ENCODE results near the gene HCN2. TPM values are rescaled to one million over a fixed set of nuclear protein-coding genes. Genes with fewer than 3 reads are reported as not detected.

The HCN2 gene
- total RNA-seq, 1 donor from 2014 or later = not detected

DNA sequence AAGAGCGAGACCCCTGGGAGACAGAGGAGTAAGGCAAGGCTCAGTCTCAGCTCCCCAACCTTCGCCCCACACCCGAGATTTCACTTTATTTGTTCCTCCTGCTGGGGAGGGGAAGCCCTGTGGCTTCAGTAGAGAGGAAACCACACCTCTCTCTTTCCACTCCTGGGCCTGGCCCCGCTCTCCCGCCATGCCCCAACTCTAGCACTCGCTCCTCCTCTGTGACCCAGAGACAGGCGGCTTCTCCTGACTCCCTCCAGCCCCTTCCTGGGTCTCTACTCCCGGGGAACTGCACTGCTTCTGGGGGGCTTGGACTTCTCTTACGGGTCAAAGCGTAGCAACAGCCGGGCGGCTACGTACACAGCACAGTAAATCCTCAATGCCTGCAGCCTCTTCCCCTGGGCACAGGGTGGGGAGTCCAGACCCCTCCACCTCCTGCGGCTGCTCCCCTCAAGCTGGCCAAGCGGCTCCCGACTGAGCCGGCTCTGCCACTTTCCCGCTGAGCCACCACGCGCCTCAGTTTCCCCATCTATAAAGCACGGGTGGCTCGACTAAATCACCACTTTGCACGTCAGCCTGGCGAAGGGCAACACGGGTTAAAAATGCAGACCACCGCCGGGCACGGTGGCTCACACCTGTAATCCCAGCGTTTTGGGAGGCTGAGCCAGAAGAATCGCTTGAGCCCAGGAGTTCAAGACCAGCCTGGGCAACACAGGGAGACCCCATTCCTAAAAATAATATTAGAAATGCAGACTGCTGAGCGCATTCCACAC lies 71.9 kb downstream of the HCN2 start:
- no peaks in the 10 kb centered on the region for H3K27me3 ChIP-seq (ENCODE audit: control insufficient read depth in 3 of 3, insufficient read depth in 3 of 3, low read length in 3 of 3)

DNA sequence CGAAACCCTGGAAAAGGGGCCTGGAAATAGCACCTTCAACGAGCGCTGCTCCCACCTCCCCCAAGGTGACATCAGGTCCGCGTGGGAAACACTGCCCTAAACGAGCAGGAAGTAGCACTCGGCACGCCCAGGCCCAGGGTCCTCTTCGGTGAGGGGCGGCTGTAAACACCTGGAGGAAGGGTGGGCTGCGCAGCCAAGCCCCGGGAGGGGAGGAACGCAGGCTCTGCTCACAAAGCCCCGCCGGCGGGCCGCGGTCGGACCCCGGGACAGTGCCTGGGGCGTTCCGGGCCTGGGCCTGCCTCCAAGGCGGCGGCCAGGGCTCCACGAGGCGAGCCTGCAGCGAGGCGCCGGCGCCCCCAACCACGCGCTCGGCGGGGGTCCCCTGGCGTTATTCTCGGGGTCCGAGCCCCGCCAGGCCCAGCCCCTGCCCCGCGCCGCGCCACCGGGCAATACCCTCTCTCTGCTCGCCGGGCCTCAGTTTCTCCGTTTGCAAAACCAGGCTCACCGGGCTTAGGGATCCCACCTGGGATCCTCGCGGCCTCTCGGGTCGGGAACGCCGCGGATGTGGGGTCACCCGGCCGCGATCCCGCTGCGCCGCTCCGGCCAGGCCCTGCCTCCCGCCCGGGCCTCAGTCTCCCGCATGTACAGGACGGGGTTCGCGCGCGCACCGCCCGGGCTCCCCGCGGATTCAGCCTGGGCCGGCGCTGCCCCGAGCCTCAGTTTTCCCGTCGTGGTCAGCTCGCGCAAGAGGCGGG lies 72.7 kb downstream of the HCN2 start:
- Histone ChIP-seq H3K4me3 (ENCODE audit: low read length in 3 of 3) (peak overlapping the region; percentile 78 to 83 (median 79)), H3K4me1 (ENCODE audit: control insufficient read depth in 3 of 3, insufficient read depth in 3 of 3, low read length in 3 of 3) (peaks cover 48 to 70% (median 58%) of the 10 kb centered on the region in 3 donors)

More for the DNA sequence above, 71.9 kb downstream of the HCN2 start:
- peaks cover 0 to 2% (median 0%) of the 10 kb centered on the region in 3 donors for H3K36me3 ChIP-seq (ENCODE audit: control insufficient read depth in 3 of 3, insufficient read depth in 3 of 3, low read length in 3 of 3)
- no peaks in the 10 kb centered on the region for H3K9me3 ChIP-seq (ENCODE audit: control insufficient read depth in 3 of 3, low read length in 3 of 3)
- peak overlapping the region; percentile 71 for H3K27ac ChIP-seq (ENCODE audit: low read depth, low read length)
- peak overlapping the region; percentile 78 to 83 (median 79) for H3K4me3 ChIP-seq (ENCODE audit: low read length in 3 of 3)
- peaks cover 48 to 77% (median 61%) of the 10 kb centered on the region in 3 donors for H3K4me1 ChIP-seq (ENCODE audit: control insufficient read depth in 3 of 3, insufficient read depth in 3 of 3, low read length in 3 of 3)
- peak overlapping the region; percentile 79 to 92 (median 87) for H3K9ac ChIP-seq (ENCODE audit: low read depth in 1 of 3, low read length in 3 of 3)

DNA sequence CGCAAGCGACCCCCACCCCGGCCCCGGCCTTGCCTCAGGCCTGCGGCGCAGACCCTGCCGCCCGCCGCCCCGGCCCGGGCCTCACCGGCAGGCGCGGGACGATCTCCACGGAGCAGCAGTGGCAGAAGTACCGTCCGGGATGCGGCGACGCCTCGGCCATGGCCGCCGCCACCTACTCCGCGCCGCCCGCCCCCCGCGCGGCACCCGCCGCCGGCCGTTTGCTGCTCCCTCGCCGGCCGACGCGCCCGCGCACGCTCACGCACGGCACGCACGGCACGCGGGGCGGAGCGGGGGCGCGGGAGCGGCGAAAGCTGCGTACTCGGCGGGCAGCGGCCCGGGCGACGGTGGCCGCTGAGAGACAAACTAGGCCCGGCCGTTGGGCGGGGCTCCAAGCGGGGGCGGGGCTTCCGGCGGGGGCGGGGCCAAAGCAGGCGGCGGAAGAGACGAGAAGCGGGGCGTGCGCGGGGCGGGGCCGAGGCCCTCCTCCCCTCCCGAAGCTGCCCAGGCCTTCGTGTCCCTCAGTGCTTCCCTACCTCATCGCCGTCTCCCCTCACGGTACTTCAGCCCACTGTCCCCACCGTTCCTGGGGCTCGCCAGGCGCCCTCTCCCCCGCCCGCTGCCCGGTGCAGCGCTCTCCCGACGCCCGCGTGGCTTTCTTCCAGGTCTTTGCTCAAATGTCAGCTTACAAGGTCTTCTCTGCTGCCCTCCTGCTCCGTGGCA lies 73.4 kb downstream of the HCN2 start, which contains the start of gene RNF126:
TSS of gene RNF126 (minus strand) at position 253 of the 720 bp plus-strand sequence. CDS start at position 160, 93 bp downstream.
- H3K27me3 ChIP-seq (ENCODE audit: control insufficient read depth in 3 of 3, insufficient read depth in 3 of 3, low read length in 3 of 3) = no peaks in the 10 kb centered on the region
- peaks cover 0 to 2% (median 0%) of the 10 kb centered on the region in 3 donors for H3K36me3 ChIP-seq (ENCODE audit: control insufficient read depth in 3 of 3, insufficient read depth in 3 of 3, low read length in 3 of 3)
- peak within 1 kb of the TSS; percentile 87 to 93 (median 88) for H3K9ac ChIP-seq (ENCODE audit: low read depth in 1 of 3, low read length in 3 of 3)
- peak within 1 kb of the TSS; percentile 81 to 91 (median 88) for H3K4me3 ChIP-seq (ENCODE audit: low read length in 3 of 3)
- peaks cover 48 to 62% (median 55%) of the 10 kb centered on the region in 3 donors for H3K4me1 ChIP-seq (ENCODE audit: control insufficient read depth in 3 of 3, insufficient read depth in 3 of 3, low read length in 3 of 3)
- no peaks in the 10 kb centered on the region for H3K9me3 ChIP-seq (ENCODE audit: control insufficient read depth in 3 of 3, low read length in 3 of 3)
- peak within 1 kb of the TSS; percentile 91 for H3K27ac ChIP-seq (ENCODE audit: low read depth, low read length)

More for the DNA sequence above, 72.7 kb downstream of the HCN2 start:
- Histone ChIP-seq H3K36me3 (ENCODE audit: control insufficient read depth in 3 of 3, insufficient read depth in 3 of 3, low read length in 3 of 3) (peaks cover 0 to 2% (median 0%) of the 10 kb centered on the region in 3 donors), H3K9ac (ENCODE audit: low read depth in 1 of 3, low read length in 3 of 3) (peak overlapping the region; percentile 79 to 92 (median 87)), H3K27me3 (ENCODE audit: control insufficient read depth in 3 of 3, insufficient read depth in 3 of 3, low read length in 3 of 3) (no peaks in the 10 kb centered on the region), H3K9me3 (ENCODE audit: control insufficient read depth in 3 of 3, low read length in 3 of 3) (no peaks in the 10 kb centered on the region), H3K27ac (ENCODE audit: low read depth, low read length) (peak overlapping the region; percentile 71)

DNA sequence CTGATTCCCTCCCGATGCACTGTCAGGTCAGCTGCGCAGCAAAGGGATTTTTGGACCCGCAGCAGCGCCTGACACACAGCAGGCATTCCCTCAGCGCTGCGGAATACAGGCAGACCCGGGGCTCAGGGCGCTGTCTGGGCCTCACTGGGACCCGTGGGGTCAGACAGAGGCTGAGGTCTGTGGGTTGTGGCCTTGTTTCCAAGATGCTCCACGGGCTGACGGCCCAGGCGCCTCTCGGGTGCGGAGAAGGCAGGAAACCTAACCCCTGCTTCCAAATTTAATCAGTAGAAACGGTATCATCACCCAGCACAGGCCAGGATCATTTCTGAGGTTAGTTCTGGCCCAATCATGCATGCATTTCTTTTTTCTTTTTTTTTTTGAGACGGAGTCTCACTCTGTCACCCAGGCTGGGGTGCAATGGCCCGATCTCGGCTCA lies 74.0 kb downstream of the HCN2 start:
- Histone ChIP-seq H3K4me3 (ENCODE audit: low read length in 3 of 3) (peak overlapping the region; percentile 81 to 91 (median 88)), H3K27ac (ENCODE audit: low read depth, low read length) (peak overlapping the region; percentile 91), H3K36me3 (ENCODE audit: control insufficient read depth in 3 of 3, insufficient read depth in 3 of 3, low read length in 3 of 3) (peaks cover 0 to 1% (median 0%) of the 10 kb centered on the region in 3 donors), H3K4me1 (ENCODE audit: control insufficient read depth in 3 of 3, insufficient read depth in 3 of 3, low read length in 3 of 3) (peaks cover 43 to 57% (median 50%) of the 10 kb centered on the region in 3 donors), H3K27me3 (ENCODE audit: control insufficient read depth in 3 of 3, insufficient read depth in 3 of 3, low read length in 3 of 3) (no peaks in the 10 kb centered on the region), H3K9me3 (ENCODE audit: control insufficient read depth in 3 of 3, low read length in 3 of 3) (no peaks in the 10 kb centered on the region), H3K9ac (ENCODE audit: low read depth in 1 of 3, low read length in 3 of 3) (peak overlapping the region; percentile 83 to 93 (median 88))

DNA sequence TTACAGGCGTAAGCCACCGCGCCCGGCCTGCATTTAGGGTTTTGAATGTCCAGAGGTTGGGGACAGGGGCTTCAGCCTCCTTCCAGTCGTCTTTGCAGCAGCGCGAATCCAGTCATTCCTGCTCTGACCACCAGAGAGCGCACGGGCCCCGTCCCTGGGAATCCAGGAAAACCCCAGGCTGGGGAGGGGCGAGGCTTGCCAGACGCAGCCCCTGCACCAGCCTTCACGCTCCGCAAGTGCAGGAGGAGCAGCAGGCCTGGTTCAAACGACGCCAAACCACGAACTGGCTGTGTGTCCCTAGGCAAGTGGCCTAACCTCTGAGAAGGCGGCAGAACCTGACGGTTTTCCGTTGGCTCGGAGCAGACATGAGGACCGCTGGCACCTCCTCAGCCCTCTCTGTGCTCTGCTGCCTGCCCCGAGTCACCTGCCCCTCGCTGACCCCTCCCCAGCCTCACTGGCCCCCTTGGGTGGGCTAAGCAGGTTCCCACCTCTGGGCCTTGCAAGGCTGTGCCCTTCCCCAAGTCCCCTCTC lies 75.3 kb downstream of the HCN2 start:
- Histone ChIP-seq H3K4me3 (ENCODE audit: low read length in 3 of 3) (peak overlapping the region; percentile 52 to 72 (median 62)), H3K9me3 (ENCODE audit: control insufficient read depth in 3 of 3, low read length in 3 of 3) (no peaks in the 10 kb centered on the region), H3K27me3 (ENCODE audit: control insufficient read depth in 3 of 3, insufficient read depth in 3 of 3, low read length in 3 of 3) (no peaks in the 10 kb centered on the region), H3K27ac (ENCODE audit: low read depth, low read length) (no peak overlapping the region), H3K9ac (ENCODE audit: low read depth in 1 of 3, low read length in 3 of 3) (peak overlapping the region in 2 of 3 donors; percentile 40 to 66), H3K36me3 (ENCODE audit: control insufficient read depth in 3 of 3, insufficient read depth in 3 of 3, low read length in 3 of 3) (no peaks in the 10 kb centered on the region), H3K4me1 (ENCODE audit: control insufficient read depth in 3 of 3, insufficient read depth in 3 of 3, low read length in 3 of 3) (peaks cover 36 to 44% (median 38%) of the 10 kb centered on the region in 3 donors)

Other genes with a start within 250 kb of the HCN2 start
- gene MIER2, start 245.1 kb upstream of the HCN2 start, total RNA-seq = 3.7 TPM
- gene C2CD4C, start 180.7 kb upstream of the HCN2 start, total RNA-seq = 0.52 TPM
- gene SHC2, start 128.8 kb upstream of the HCN2 start, total RNA-seq = 7.8 TPM
- gene MADCAM1, start 93.4 kb upstream of the HCN2 start, total RNA-seq = 2.6 TPM
- gene TPGS1, start 82.4 kb upstream of the HCN2 start, total RNA-seq = 24.5 TPM
- 73.1 TPM for gene CDC34, start 58.1 kb upstream of the HCN2 start, total RNA-seq
- gene GZMM, start 45.8 kb upstream of the HCN2 start, total RNA-seq = not detected
- gene BSG, start 17.3 kb upstream of the HCN2 start, total RNA-seq = 144 TPM
- 17.7 TPM for gene POLRMT, start 43.7 kb downstream of the HCN2 start, total RNA-seq
- not detected for gene FGF22, start 50.0 kb downstream of the HCN2 start, total RNA-seq
- gene RNF126, start 73.3 kb downstream of the HCN2 start, total RNA-seq = 12.0 TPM
- gene FSTL3, start 86.5 kb downstream of the HCN2 start, total RNA-seq = 7.3 TPM
- gene PRSS57, start 105.6 kb downstream of the HCN2 start, total RNA-seq = not detected
- gene PALM, start 119.1 kb downstream of the HCN2 start, total RNA-seq = 13.0 TPM
- gene MISP, start 161.2 kb downstream of the HCN2 start, total RNA-seq = not detected
- 50.1 TPM for gene PTBP1, start 207.6 kb downstream of the HCN2 start, total RNA-seq
- 0.52 TPM for gene PLPPR3, start 232.1 kb downstream of the HCN2 start, total RNA-seq
- 2.6 TPM for gene AZU1, start 238.0 kb downstream of the HCN2 start, total RNA-seq

All from skeletal muscle tissue (tissue), 4 donors.